Stimulated activated CD4-positive, alpha-beta T cell treated with anti-CD3 and anti-CD28 coated beads, Interleukin-15, amount 100 ng/mL, for 24 hours (primary cell): ENCODE results near the gene AGK.

ENCODE experiments used
- DNase-seq: peaks from one replicate; pipeline ENCODE4 v3.0.0-alpha.2; 2020

Gene AGK

DNA sequence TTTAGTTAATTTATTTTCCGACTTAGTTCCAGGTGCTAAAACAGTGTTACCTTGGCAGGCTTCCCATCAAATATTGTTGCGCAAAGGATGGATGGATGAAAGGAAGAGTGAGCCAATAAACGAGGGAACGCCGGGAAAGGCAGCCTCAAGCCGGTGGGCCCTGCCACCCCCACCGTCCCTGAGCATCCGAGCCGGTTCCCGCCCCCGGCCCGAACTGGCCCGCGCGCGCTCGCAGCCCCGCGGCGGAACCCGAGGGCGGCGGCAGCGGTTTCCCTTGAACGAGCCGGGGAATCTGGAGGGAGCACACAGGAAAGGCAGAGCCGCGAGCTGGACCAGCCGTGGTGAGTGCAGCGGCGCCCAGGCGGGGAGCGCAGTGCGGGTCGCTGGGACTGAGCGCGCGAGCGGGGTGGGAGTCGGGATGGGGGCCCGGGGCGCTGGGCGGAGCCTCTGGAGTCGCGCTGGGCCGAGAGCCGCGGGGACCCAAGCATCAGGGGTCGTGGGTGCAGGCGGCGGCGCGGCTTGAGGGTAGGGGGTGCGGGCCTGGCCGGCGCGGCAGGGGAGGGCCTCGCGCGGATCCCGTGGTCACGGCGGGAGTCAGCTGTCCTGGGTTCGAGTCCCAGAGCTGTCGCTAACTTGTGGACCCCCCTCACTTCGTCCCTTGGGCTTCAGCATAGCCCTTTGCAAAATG lies at the start of gene AGK:
TSS of gene AGK (plus strand) at position 317 of the 688 bp plus-strand sequence. CDS start 4,057 bp downstream, outside the sequence.
- DNase-seq: peak; percentile 85

GRCh38 chr7:141501451-141501850 lies 49.8 kb upstream of the AGK start:
- DNase-seq: no peak

DNA sequence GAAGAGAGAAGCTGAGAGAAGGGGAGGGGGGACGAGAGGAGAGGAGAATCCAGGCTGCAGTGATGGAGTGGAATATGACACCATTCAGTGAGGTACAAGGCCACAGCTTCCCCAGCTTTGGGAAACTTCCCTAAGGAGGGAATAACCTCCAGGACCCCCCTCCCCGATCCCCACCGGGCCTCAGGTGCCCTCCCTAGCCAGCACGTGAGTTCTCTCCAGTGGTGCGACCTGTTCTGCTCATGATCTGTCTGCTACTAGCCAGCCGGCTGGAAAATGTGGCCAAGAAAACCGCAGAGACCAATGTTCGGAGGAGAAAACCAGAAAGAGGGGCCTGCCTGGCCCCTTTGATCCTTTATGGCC lies 39.9 kb upstream of the AGK start:
- peak; percentile 24 for DNase-seq

- DNase-seq: peak; percentile 8
These were observed 39.4 kb upstream of the AGK start for GRCh38 chr7:141511676-141512396.

DNA sequence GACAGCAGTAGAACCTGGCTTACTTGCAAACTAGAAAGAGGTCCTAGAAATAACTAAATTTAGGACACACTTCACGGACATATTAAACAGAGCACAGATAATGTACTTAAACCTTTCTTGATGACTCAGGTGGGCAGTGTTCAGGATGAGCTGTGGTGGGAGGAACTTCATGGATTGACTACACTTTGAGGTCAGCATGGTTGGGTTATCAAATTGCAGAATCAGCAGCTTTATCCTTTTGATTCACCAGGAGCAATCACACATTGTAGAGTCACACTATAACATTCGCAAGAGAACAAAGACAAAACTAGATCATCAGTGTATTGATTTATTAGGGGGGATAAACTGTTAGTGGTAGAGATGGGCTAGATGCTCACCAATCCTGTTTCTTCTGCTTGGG lies 38.6 kb upstream of the AGK start:
- DNase-seq: no peak

GRCh38 chr7:141513720-141514119 lies 37.5 kb upstream of the AGK start:
- no peak for DNase-seq

DNA sequence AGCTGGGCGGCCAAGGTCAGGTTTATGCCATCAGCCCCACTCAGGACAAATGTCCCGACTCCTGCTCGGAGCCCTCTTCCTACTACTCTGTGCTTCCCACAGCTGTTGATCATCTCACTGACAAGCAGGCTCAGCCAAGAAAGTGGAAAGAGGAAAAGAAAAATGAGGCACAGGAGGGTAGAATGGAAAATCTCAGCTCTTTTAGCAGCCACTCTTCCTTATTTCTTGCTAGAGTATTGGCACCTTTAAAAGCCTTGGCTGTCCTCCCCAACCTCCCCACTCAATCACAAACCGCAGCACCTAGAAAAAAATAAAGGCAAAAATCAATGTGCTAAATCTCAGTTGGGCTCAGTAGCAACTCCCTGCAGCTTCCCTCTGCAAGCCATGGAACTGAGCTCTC lies 35.3 kb upstream of the AGK start:
- no peak for DNase-seq

GRCh38 chr7:141519623-141520022 lies 31.6 kb upstream of the AGK start:
- DNase-seq: no peak

DNA sequence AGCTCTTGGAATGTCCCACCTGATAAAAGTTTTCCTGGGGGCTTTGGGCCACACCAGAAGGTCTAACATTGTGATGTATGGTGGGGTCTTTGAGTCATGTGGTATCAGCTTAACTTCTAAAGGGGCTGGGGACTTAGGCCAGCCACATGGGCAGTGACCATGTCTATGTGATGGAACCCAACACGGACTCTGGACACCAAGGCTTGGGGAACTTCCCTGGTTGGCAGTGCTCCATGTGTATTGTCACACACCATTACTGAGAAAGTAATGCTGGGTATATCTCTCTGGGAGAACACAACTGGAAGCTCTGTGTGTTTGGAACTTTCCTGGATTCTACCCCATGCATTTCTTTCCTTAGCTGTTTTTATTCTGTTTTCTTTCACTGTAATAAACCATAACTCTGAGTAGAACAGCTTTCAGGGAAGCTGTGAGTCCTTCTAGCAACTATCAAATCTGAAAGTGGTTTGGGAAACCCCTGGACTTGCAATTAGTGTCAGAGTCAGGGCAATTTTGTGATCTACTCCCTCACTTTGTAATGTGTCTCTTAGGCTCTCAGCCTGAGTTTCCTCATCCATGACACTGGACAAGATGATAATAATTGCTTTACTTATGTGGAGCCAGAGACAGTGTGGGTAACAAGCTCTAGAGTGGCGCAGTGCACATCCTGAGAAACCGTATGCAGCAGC lies 28.4 kb upstream of the AGK start:
- DNase-seq: no peak

GRCh38 chr7:141525973-141526514 lies 25.2 kb upstream of the AGK start:
- DNase-seq: no peak

GRCh38 chr7:141527076-141527475 lies 24.1 kb upstream of the AGK start:
- no peak for DNase-seq

DNA sequence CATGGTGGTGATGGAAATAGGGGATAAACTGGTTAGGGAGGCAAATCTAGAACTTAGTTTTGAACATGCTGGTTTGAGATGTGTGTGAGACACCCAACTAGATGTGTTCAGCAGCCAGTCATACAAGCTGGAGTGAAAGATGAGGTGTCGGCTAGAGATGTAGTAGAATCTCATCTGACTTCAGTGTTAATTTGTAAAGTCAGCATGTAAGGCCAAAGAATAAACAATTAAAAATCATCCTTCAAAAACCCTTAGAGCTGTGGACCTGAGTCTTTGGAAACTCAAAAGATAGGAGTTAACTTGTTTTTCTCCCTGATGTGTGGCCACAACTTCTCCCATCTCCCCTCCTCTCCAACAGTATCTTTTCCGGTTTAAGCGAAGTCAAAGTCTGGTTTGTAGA lies 22.8 kb upstream of the AGK start:
- no peak for DNase-seq

- peak; percentile 72 for DNase-seq
These were observed 17.9 kb upstream of the AGK start for GRCh38 chr7:141533149-141533949.

DNA sequence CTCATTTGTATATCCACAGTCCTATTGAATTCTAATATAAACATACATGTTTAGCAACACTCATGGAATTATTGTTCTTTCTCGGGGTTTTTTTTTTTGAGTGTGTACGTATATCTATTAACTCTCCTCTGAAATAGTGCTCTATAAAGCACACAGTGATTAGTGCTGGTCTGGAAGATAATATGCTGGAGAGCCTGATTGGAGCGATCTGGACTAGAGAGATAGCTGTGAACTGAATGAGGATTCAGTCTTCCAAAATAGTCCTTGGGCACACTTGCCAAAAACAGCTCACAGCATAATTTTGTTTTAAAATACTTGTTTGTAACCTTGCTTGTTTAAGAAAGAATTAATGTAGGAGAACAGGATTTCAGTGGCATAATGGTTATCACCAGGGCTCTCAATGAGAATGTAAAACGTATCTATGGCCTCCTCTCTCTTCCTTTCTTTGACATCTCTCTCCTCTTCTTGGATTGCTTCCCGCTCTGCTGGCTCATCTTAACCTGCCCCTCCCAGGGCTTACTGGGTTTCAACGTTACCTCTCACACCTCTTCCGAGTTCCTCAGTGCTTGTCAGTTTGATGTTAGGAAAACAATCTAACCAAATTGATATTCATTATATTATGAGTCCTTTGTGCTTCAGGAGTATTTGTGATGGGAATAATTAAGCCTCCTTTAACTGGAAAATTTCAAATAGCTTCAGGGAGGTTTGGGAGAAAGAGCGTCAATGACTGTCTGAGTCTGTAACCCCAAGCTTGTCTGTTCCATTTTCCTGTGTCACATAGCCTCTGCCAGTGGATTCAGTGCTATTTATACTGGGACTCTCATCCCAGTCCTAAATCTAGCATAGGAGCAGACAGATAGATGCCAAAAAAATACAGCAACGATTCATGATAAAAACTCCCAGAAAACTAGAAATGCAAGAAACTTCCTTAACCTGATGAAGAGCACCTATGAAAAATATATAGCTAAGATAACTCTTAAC lies 16.2 kb upstream of the AGK start:
- DNase-seq: no peak

- DNase-seq: no peak
These were observed 13.3 kb upstream of the AGK start for GRCh38 chr7:141537906-141538305.

DNA sequence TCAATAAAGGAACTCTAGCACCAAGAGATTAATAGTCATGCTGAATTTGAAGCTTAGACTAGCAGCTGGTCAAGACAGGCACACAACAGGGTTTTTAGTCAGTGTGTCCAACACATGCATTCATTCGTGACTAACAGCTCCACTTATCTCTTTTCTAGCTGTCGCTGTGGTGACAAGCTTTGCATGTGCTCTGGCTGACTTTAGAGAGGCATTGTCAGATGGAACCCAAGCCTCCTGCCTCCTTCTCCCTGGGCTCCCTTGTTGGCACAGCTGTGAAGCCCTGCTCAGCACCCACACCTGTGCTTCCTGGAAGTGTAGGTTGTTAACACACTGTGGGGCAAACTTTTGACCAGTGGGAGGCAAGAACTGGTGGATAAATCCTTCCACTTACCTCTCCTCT lies 9.8 kb upstream of the AGK start:
- no peak for DNase-seq

DNA sequence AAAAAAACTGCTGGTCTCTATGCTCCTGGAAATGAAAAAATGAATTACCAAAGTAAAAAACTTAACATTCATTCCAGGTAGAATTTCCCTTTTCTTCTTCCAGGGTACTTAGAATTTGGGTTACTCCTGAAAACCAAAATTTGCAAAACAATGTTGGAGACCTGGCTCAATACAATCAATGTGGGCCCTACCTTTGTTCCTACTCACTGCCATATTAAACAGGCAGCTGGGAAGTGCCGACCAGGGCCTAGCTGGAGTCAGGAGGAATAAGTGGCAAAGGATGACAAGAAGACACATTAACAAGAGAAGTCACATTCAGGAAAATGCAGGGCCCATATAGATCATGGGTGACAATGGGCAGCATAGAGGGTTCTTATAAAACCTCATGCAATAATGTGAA lies 6.4 kb upstream of the AGK start:
- DNase-seq: no peak

DNA sequence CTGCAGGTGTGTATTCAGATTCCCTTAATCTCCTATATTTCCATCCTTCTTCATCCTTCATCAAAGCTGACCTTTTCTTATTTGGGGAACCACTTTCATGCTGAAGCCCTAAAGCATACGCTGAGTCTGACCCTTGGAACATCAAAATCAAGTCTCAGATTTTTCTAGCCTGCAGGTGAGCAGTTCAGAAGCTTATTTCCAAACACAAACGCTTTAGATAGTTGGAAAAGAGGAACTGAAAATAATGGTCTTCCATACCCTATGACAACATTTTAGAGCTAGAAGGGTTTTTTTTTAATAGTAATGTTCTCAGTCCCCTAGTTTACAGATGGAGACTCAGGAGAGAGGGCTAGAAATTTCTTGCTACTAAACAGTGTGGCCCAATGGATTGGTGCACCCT lies 1.6 kb upstream of the AGK start:
- DNase-seq: no peak

DNA sequence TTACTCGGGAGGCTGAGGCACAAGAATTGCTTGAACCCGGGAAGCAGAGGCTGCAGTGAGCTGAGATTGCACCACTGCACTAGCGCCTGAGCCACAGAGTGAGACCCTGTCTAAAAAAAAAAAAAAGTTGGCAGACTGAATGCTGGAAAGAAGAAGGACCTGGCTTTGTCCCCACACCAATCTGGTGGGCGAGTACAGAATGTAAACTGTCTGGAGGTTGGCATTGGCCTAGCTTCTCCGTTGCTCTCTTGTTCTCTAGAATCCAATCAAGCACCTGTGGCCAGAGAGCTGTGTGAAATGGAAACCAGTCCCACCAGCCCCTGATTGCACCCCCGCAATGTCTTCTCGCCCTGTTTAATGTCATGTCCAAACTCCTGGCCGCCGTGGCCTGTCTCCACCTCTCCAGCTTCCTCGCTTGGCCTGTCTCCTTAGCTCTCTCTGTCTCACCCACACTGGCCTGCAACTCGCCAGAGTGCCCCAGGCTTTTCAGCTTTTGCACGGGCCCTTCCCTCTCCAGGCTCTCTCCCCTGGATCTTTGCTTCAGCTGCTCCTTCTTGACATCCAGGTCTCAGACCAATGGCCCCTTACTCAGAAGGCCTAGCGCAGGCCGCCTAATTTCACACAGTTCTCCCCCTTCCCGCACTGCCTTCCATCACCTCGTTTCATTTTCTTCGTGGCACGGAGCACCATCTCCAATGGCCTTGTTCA lies 670 bp upstream of the AGK start:
- DNase-seq: no peak

DNA sequence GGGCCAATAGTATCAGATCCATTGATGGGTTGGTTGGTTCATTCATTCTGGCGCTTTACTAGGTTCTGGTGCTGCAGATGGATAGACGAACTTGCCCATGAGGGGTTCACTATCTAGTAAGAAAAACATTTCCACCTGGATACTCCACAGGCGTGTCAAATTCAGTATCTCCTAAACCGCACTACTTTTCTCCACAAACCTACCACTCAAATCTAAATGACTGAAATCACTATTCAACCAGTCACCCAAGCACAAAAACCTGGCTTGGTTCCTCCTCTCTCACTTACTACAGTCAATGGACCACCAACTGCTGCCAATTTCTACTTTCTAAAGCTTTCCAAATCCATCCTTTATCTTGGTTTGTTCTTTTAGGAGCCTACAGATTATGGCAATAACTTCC lies 572 bp downstream of the AGK start:
- no peak for DNase-seq

- DNase-seq: no peak
These were observed 6.2 kb downstream of the AGK start for GRCh38 chr7:141557360-141557759.
